Dedifferentiated amniotic fluid mesenchymal stem cell (primary cell): ENCODE data around the gene TLDC2.

ENCODE experiments used
- DNase-seq: peaks from one replicate; pipeline ENCODE4 v3.0.0-alpha.2; 2016; ENCODE audit errors: extremely low spot score

The TLDC2 gene

GRCh38 chr20:36849333-36850065 is 26.4 kb upstream of the TLDC2 start:
- no peak for DNase-seq

- DNase-seq, result no peak
Observed at GRCh38 chr20:36850759-36851158, 25.2 kb upstream of the TLDC2 start.

- no peak for DNase-seq
Observed at GRCh38 chr20:36851490-36851889, 24.4 kb upstream of the TLDC2 start.

GRCh38 chr20:36852187-36852586 is 23.8 kb upstream of the TLDC2 start:
- DNase-seq, result no peak

- no peak for DNase-seq
Observed at GRCh38 chr20:36854348-36855240, 21.3 kb upstream of the TLDC2 start.

- no peak for DNase-seq
Observed at GRCh38 chr20:36855241-36855657, 20.7 kb upstream of the TLDC2 start.

- DNase-seq, result peak; percentile 38
Observed at GRCh38 chr20:36856195-36856594, 19.7 kb upstream of the TLDC2 start.

- no peak for DNase-seq
Observed at GRCh38 chr20:36856691-36857635, 19.0 kb upstream of the TLDC2 start.

GRCh38 chr20:36859282-36859555 is 16.7 kb upstream of the TLDC2 start:
- DNase-seq, result no peak

GRCh38 chr20:36859700-36860330 is 16.1 kb upstream of the TLDC2 start:
- DNase-seq, result no peak

GRCh38 chr20:36860339-36860738 is 15.6 kb upstream of the TLDC2 start:
- no peak for DNase-seq

- DNase-seq, result no peak
Observed at GRCh38 chr20:36860811-36861624, 14.9 kb upstream of the TLDC2 start.

- DNase-seq, result no peak
Observed at GRCh38 chr20:36861625-36861874, 14.4 kb upstream of the TLDC2 start.

- DNase-seq, result peak; percentile 72
Observed at GRCh38 chr20:36861875-36862801, 13.8 kb upstream of the TLDC2 start.

GRCh38 chr20:36862857-36863668 is 12.9 kb upstream of the TLDC2 start:
- DNase-seq, result no peak

- DNase-seq, result no peak
Observed at GRCh38 chr20:36865076-36865860, 10.7 kb upstream of the TLDC2 start.

- no peak for DNase-seq
Observed at GRCh38 chr20:36865861-36866149, 10.1 kb upstream of the TLDC2 start.

GRCh38 chr20:36866164-36866563 is 9.8 kb upstream of the TLDC2 start:
- DNase-seq, result no peak
